HepG2 (cell line): ENCODE data around the gene KIAA1755. TPM values are rescaled to one million over a fixed set of nuclear protein-coding genes. Genes with fewer than 3 reads are reported as not detected.

Experiments
- BRD4 ChIP-seq: sonication (generic); formaldehyde crosslinking; IDR thresholded peaks from 2 replicates; pipeline ENCODE4 v1.4.0; 2020; ENCODE audit warnings: missing genetic modification reagents
- GLMP ChIP-seq: sonication (generic); formaldehyde crosslinking; IDR thresholded peaks from 2 replicates; pipeline ENCODE4 v1.9.0; 2021; ENCODE audit warnings: missing genetic modification reagents, mild to moderate bottlenecking, borderline replicate concordance
- GPN1 ChIP-seq: sonication (generic); formaldehyde crosslinking; IDR thresholded peaks from 2 replicates; pipeline ENCODE4 v1.5.1; 2020; ENCODE audit warnings: missing genetic modification reagents, borderline replicate concordance
- HMGA1 ChIP-seq: sonication (generic); formaldehyde crosslinking; conservative IDR thresholded peaks from 2 replicates; pipeline ENCODE4 v1.4.0; 2020; ENCODE audit warnings: missing genetic modification reagents
- HNRNPLL ChIP-seq: fragments of 200-400 bp; formaldehyde crosslinking; IDR thresholded peaks from 2 replicates; pipeline ENCODE4 v1.6.1; 2017; ENCODE audit warnings: mild to moderate bottlenecking, low read depth, low read length; ENCODE audit not compliant: poor library complexity, severe bottlenecking
- KIAA2018 ChIP-seq: sonication (generic); formaldehyde crosslinking; IDR thresholded peaks from 2 replicates; pipeline ENCODE4 v1.5.0; 2020; ENCODE audit warnings: mild to moderate bottlenecking, missing genetic modification reagents, borderline replicate concordance
- KMT2A ChIP-seq: sonication (generic); formaldehyde crosslinking; IDR thresholded peaks from 2 replicates; pipeline ENCODE4 v1.4.0; 2020; ENCODE audit warnings: missing genetic modification reagents
- MED1 ChIP-seq: sonication (generic); formaldehyde crosslinking; IDR thresholded peaks from 2 replicates; pipeline ENCODE4 v1.4.0; 2020; ENCODE audit warnings: missing genetic modification reagents
- MXI1 ChIP-seq: IDR thresholded peaks from 3 replicates; pipeline ENCODE4 v1.6.1; 2012; ENCODE audit warnings: low read depth, low read length, inconsistent platforms, borderline replicate concordance
- NFIB ChIP-seq: sonication (generic); formaldehyde crosslinking; IDR thresholded peaks from 2 replicates; pipeline ENCODE4 v1.9.0; 2021; ENCODE audit warnings: missing genetic modification reagents, mild to moderate bottlenecking, borderline replicate concordance
- PHF8 ChIP-seq: sonication (generic); formaldehyde crosslinking; IDR thresholded peaks from 2 replicates; pipeline ENCODE4 v1.5.0; 2020; ENCODE audit warnings: missing genetic modification reagents
- POLR2A ChIP-seq, 2 experiments: IDR thresholded peaks; 2 replicates each; pipeline ENCODE4 v1.6.1; 2011; ENCODE audit warnings: low read depth in 2 of 2, low read length in 2 of 2, mild to moderate bottlenecking in 1 of 2, moderate library complexity in 1 of 2; ENCODE audit not compliant: insufficient read depth in 1 of 2
- REL ChIP-seq: sonication (generic); formaldehyde crosslinking; conservative IDR thresholded peaks from 2 replicates; pipeline ENCODE4 v1.8.0; 2022; ENCODE audit warnings: mild to moderate bottlenecking, missing genetic modification reagents, moderate library complexity
- SIN3A ChIP-seq: IDR thresholded peaks from 2 replicates; pipeline ENCODE4 v1.6.1; 2011; ENCODE audit warnings: low read depth, mild to moderate bottlenecking, control low read depth, low read length, borderline replicate concordance
- ZKSCAN5 ChIP-seq: sonication (generic); formaldehyde crosslinking; IDR thresholded peaks from 2 replicates; pipeline ENCODE4 v1.5.1; 2020; ENCODE audit warnings: mild to moderate bottlenecking, missing genetic modification reagents
- ZKSCAN8 ChIP-seq: IDR thresholded peaks from 2 replicates; pipeline ENCODE4 v1.6.1; 2016; ENCODE audit warnings: borderline replicate concordance, missing genetic modification reagents, missing compliant biosample characterization
- ZMYM4 ChIP-seq: sonication (generic); formaldehyde crosslinking; IDR thresholded peaks from 2 replicates; pipeline ENCODE4 v1.8.1; 2023; ENCODE audit warnings: mild to moderate bottlenecking, missing genetic modification reagents
- ZNF10 ChIP-seq: sonication (generic); formaldehyde crosslinking; IDR thresholded peaks from 2 replicates; pipeline ENCODE4 v1.4.0; 2020; ENCODE audit warnings: mild to moderate bottlenecking, low read depth, missing genetic modification reagents, borderline replicate concordance
- ZNF24 ChIP-seq: fragments of 450-650 bp; IDR thresholded peaks from 2 replicates; pipeline ENCODE4 v1.6.1; 2017; ENCODE audit warnings: antibody characterized with exemption, mild to moderate bottlenecking
- ZNF432 ChIP-seq: sonication (generic); formaldehyde crosslinking; IDR thresholded peaks from 2 replicates; pipeline ENCODE4 v1.5.0; 2020; ENCODE audit warnings: missing genetic modification reagents, mild to moderate bottlenecking, borderline replicate concordance
- ZNF543 ChIP-seq: sonication (generic); formaldehyde crosslinking; IDR thresholded peaks from 2 replicates; pipeline ENCODE4 v1.4.0; 2020; ENCODE audit warnings: mild to moderate bottlenecking, missing genetic modification reagents
- ZNF746 ChIP-seq: sonication (generic); formaldehyde crosslinking; IDR thresholded peaks from 2 replicates; pipeline ENCODE4 v1.8.0; 2022; ENCODE audit warnings: mild to moderate bottlenecking, missing genetic modification reagents
- polyA plus RNA-seq, 8 experiments: library from polyadenylated mRNA; depleted of rRNA in 3 of 8; stranded (reverse) in 7 of 8; unstranded in 1 of 8; fragments of >200 nt; fragmentation: Illumina TruSeq in 4 of 8; extraction: Trizol in 4 of 8; gene quantifications; 2 replicates each; pipeline versions ENCODE4 v1.2.1 to v1.2.3, GENCODE V29; 2011 to 2016; ENCODE audit warnings: low read depth in 4 of 8, missing spikeins in 1 of 8, mixed read lengths in 1 of 8; ENCODE audit not compliant: insufficient read depth in 1 of 8
- total RNA-seq, 5 experiments: library from RNA; depleted of rRNA; stranded (reverse); fragments of >200 nt; fragmentation: Illumina TruSeq; extraction: Trizol; gene quantifications; 2 replicates each; pipeline ENCODE4 v1.2.3, GENCODE V29; 2016; ENCODE audit warnings: low read depth in 1 of 5

KIAA1755 gene
- total and polyA plus RNA-seq, 2 of the 13 experiments (the other 11 are each of a cell fraction or from before 2014, with no cell fraction given) = 0.04 TPM; not detected in 1

DNA sequence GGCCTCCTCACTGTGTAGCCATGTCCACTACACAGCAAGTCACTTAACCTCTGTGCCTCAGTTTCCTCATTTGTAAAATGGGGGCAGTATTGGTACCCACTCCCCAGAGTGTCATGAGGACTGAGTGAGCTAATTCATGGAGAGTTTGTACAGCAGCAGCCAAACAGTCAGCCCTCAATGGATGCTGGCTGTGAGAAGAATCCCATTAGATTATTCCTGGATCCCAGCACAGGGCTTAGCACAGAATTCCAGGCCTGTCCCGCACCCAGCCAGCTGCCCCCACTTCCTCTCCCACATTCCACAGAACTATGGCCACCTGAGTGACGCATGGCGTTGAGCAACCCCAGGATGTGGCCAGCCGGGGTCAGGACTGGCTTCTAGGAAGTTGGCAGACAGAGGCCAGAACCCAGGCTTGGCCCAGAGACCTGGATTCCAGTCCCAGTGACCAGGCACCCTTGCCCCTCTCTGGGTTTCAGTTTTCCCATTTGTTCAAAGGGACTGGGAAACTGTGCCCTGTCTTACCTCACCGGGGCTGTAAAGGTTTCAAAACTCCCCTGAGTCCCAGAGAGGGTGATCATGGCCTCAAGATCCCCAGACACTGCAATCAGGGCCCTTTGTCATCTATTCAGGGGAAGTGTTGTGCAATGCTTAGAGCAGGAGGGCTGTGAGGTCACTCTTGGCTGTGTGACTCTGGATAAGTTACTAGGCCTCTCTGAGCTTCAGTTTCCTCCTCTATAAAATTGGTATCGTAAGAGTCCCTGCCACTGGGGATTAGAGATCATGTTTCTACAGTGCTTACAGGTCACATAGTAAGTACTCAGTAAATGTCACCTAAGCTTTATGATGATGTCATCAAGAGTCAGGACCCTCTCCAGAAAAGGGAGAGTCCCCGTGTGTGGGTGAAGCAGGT is 92.4 kb downstream of the KIAA1755 start (continued):
- no peak for TF ChIP-seq GLMP (CRISPR knock-in tag)
- TF ChIP-seq ZNF24 = no peak
- TF ChIP-seq BRD4 = no peak
- TF ChIP-seq ZKSCAN5 = no peak
- TF ChIP-seq HMGA1 (CRISPR knock-in tag) = no peak
- peak; percentile 77 for TF ChIP-seq ZNF746 (CRISPR knock-in tag)
- no peak; the same call in 1 of the 2 replicates for TF ChIP-seq ZKSCAN8 (CRISPR knock-in tag)
- no peak for TF ChIP-seq NFIB
- no peak for TF ChIP-seq KIAA2018 (CRISPR knock-in tag)
- TF ChIP-seq ZNF432 (CRISPR knock-in tag) = no peak
- no peak; the same call in 1 of the 2 replicates for TF ChIP-seq PHF8 (CRISPR knock-in tag)
- TF ChIP-seq GPN1 (CRISPR knock-in tag) = no peak
- peak in 1 of 2 experiments; percentile 10; a peak in 1 of 4 replicates for TF ChIP-seq POLR2A (IDR thresholded peaks at IDR 0.05; ENCODE audit: insufficient read depth in 1 of 2, low read depth in 2 of 2, low read length in 2 of 2)
- TF ChIP-seq HNRNPLL = no peak
- no peak for TF ChIP-seq REL (CRISPR knock-in tag)
- TF ChIP-seq MED1 = peak; percentile 88
- TF ChIP-seq ZNF543 (CRISPR knock-in tag) = 0 out of 2 replicates have a peak, but pooled peaks have one; percentile 27
- TF ChIP-seq ZNF10 (CRISPR knock-in tag) = no peak
- no peak for TF ChIP-seq ZMYM4
- no peak for TF ChIP-seq KMT2A (CRISPR knock-in tag)
- TF ChIP-seq SIN3A = no peak
- no peak for TF ChIP-seq MXI1
